NT2/D1 (cell line): ENCODE measurements around the gene C10orf67.

Source experiments
- SUZ12 ChIP-seq: IDR thresholded peaks from 2 replicates; pipeline ENCODE4 v1.6.1; 2011; ENCODE audit not compliant: insufficient read length, insufficient read depth; ENCODE audit errors: extremely low read depth
- YY1 ChIP-seq: IDR thresholded peaks from 2 replicates; pipeline ENCODE4 v1.6.1; 2011; ENCODE audit not compliant: insufficient read length, insufficient read depth
- ZNF274 ChIP-seq: IDR thresholded peaks from 2 replicates; pipeline ENCODE4 v1.6.1; 2011; ENCODE audit warnings: mild to moderate bottlenecking, low read depth, low read length

GRCh38 chr10:23340354-23340753 is 4.2 kb downstream of the C10orf67 start:
- TF ChIP-seq YY1 (no peak), ZNF274 (no peak), SUZ12 (no peak)
